ENCODE data around the gene ITPK1.

Gene ITPK1

GRCh38 chr14:92951261-92951660, 164.5 kb downstream of the ITPK1 start:
- no peak for DNase-seq (ENCODE audit: low spot score)

DNA sequence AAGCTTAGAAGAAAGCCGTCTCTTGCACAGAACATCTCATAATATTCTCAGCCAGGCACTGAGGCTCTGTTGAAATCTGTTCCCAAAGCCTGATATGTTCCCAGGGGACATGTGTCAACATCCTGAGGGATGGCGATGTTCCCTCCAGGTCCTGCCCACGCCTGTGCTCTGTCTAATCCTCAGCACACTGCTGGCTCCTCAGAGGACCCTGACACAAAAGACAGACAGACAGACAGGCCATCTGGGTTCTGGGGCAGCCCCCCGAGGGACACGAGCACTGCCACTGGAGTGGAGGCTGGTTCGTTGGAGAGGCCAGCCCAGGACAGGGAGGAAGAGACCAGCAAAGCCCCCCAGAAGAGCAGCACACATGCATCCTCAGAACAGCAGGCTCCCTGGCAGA, 165.0 kb downstream of the ITPK1 start:
- no peak for DNase-seq (ENCODE audit: low spot score)

DNA sequence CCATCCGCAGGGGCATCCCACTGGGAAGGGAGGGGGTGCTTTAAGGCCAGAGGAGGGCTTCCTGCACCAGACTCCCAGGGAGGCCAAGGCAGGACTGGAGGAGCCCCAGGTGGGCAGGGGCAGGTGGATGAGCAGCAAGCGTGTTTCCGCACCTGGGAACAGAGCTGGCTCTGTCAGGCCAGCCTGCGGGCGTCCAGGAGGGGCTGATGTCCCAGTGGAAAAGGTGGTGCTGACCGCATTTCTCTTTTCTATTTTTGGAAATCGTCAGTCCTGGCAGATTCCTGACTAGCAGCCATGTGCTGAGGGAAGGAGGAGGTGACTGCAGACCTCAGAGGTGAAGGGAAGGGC, 165.6 kb downstream of the ITPK1 start:
- no peak for DNase-seq (ENCODE audit: low spot score)

- no peak for DNase-seq (ENCODE audit: low spot score)
Measured at GRCh38 chr14:92949496-92950192, 166.1 kb downstream of the ITPK1 start.

DNA sequence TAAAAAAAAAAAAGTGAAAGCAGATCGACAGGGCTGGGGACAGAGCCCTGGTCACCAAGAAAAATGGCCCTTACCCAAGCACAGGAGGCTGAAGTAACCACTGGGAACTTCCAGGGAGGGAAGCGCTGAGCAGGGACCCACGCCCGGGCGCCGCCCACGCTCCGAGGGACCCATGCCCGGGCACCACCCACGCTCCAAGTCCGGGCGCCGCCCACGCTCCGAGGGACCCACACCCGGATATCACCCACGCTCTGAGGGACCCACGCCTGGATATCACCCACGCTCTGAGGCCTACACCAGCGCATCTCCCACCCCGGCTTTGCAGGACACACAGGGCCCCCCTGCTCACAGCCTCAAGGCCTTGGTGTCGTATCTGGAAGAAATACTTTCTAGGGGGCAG, 167.1 kb downstream of the ITPK1 start:
- DNase-seq (ENCODE audit: low spot score), result no peak

DNA sequence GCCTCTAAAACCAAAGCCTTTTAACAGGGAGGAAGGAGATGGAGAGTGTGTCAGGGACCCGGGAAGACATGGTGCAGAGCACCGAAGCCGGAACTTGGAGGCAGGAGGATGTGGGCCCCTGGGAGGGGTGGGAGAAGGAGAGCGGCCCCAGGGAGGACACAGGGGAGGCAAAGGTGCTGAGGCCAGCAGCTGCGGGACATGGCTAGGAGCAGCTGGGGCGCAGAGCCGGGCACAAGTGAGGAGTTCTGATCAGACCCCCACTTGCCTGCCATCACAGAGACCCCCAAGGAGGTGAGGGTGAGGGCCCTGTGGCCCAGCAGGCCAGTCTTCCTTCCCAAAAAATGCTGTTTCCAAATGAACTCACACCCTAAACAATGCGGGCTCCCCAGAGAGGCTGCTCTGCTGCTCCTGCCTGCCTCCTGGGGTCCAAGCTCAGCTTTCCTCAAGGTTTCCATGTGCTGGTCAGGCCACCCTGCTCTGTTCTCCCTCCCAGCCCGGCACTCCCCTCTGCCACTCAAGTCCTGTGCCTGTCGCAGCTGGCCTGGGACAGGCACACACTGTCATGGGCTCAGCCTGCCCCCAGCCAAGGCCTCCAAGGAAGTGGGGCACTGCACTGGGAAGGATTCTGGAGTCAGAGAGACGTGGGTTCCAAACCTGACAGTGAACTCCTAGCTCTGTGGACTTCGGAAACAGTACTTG, 168.7 kb downstream of the ITPK1 start:
- no peak for DNase-seq (ENCODE audit: low spot score)

DNA sequence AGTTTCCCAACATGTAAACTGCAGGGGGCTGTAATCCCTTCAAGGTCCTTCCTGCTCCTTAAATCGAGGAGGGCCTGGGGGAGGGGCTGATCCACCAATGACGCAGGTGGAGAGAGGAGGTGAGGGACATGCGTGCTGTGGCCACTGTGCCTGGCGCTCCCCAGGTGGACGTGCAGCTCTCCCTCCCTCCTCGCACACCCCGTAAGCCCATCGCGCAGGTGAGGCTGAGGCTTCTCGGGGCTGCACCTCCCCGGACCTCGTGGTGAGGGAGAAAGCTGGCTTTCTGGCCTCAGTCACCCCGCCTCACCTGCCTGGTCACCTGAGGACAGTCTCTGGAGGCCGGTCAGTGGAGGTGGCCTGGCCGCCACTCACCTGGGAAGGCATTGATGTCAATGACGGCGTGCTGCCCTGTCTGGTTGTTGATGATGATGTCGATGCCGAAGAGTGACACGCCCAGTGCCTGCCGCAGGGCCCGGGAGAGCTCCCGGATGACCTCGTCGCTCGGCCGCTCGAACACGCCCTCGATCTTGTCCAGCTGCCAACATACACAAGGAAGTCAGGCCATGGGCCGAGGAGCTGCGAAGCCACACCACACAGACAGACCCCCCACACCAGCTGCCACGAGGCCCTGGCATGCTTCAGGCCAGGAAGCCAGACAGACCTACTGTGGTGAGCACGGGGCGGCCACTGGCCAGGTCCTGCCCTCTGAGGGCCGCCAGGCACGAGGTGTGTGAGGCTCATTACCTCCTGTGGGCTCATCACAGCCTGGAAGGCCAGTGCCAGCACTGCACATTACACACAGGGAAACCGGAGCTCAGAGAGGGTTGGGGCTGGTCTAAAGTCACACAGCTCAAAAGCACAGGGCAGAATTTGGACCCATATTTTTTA, 169.5 kb downstream of the ITPK1 start:
- no peak for DNase-seq (ENCODE audit: low spot score)

DNA sequence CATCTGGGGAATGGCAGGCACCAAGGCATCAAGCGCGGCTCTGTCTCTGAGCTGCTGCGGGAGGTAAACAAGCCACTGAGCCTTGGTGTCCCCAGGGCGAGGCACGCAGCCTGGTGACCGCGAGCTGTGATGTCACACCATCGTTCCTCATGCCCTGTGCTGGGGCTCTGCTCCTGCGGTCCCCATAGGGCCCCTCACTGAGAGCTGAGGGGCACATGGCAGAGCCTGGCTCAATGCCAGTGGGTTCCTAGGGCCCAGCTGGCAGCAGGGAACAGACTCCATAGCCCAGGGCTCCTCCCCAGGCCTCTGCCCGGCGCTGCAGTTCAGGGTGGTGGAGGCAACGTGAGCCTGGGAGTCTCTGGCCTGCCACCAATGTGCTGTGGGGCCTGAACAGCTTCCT, 170.2 kb downstream of the ITPK1 start:
- no peak for DNase-seq (ENCODE audit: low spot score)

- DNase-seq (ENCODE audit: low spot score), result no peak
Measured at GRCh38 chr14:92944976-92945375, 170.7 kb downstream of the ITPK1 start.

DNA sequence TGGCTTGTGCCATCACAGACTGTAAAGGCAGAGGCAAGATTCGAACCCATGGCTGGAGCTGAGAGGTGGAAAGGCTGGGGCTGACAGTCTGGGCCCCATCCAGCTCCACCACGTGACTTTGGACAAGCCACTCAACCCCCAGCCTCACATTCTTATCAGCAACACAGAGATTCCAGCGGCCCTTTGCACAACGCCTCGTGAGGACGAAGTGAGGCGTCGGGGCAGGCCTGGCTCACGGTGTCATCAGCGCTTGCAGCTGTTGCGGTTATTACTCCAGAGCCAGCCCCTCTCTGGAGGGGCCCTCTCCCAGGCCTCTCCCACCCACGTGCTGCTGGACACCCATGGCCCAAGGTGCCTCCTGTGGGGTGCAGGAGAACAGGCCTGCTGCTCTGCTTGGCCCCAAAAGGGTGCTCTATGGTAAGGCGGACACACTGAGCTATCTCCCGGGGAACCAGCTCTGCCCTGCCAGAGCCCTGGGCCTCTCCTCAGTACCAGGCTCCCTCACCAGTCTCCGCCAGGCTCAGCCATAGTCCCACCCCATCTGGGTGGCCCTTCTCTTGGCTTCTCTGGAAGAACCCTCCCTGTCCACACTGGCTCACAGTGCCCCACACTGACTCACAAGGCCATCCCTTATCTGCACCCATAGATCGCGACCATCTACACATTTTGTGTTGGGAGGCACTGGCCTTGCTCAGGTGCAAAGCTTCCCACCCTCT, 171.7 kb downstream of the ITPK1 start:
- DNase-seq (ENCODE audit: low spot score), result no peak

- DNase-seq (ENCODE audit: low spot score), result no peak
Measured at GRCh38 chr14:92942976-92943710, 172.6 kb downstream of the ITPK1 start.

DNA sequence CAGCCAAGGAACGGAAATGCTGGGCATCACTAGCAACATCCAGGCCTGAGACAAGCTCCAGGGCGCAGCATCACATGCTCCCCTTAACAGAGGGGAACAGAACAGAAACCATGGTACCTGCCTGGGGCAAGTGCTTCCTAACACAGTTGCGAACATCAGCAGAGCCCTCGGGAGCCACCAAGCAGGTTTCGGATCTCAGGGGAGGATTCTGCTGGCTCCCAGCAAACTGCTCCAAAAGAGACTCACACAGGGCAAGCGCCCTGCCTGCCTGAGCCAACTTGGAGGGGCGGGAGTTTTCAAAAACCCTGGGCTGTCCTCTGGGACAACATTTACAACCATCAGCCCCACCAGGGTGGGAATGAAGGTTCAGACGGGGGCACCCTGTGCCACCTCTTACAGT, 173.1 kb downstream of the ITPK1 start:
- no peak for DNase-seq (ENCODE audit: low spot score)

- DNase-seq (ENCODE audit: low spot score), result no peak
Measured at GRCh38 chr14:92942136-92942535, 173.6 kb downstream of the ITPK1 start.

GRCh38 chr14:92941531-92941930, 174.2 kb downstream of the ITPK1 start:
- no peak for DNase-seq (ENCODE audit: low spot score)

- no peak for DNase-seq (ENCODE audit: low spot score)
Measured at GRCh38 chr14:92940543-92940942, 175.2 kb downstream of the ITPK1 start.

DNA sequence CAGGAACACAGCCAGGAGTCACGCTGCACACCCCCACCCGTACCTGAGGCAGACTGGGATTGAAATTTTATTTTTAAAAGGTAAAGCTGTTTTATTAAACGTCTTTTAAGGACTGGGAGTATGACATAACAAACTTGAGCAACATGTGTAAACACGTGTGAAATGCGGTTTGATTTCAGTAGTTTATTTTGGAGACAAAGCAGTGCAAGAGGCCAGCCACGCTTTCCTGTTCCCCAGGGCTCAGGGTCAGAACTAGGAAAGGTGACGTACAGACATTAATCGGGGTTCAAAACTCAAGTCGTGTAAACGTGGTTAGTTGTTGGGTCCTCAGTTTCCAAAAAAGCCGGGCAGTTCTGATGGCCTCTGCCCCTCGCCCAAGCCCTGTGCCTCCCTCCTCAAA, 176.0 kb downstream of the ITPK1 start:
- no peak for DNase-seq (ENCODE audit: low spot score)

GRCh38 chr14:92938890-92939671, 176.6 kb downstream of the ITPK1 start:
- no peak for DNase-seq (ENCODE audit: low spot score)

DNA sequence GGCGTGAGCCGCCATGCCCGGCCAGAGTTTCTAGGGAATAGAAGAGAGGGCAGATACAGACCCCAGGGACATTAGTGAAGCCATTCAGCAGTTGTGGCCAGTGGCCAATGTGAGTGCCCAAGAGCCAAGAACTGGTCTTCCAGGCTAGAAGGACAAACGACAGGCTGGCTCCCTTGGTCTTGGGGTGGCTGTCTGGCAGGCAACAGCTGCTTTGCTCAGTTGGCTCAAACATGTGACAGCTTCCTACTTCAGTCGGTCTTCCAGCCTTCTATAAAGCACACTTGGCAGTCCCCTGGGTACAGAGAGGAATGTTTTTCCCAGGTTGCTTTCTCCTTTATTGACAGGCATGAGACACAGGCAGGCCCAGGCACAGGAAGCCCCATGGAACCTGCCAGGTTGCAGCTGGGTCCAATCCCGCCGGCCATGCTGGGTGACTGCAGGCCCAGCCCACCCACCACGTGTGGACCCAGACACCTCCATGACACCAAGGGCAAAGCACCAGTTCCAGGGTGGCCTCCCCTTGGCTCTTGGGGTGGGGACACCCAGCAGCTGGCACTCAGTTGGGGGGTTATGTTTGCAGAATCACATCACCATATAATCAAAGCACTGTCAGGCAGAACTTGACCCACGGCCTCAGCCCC, 177.4 kb downstream of the ITPK1 start:
- no peak for DNase-seq (ENCODE audit: low spot score)

GRCh38 chr14:92937051-92937937, 178.4 kb downstream of the ITPK1 start:
- DNase-seq (ENCODE audit: low spot score), result no peak

All from hematopoietic multipotent progenitor cell treated with erythropoietin and hydrocortisone succinate and interleukin-3 and kit ligand, for 17 days (in vitro differentiated cells).